AG04450 (cell line): ENCODE results near the gene GPR55. TPM values are rescaled to one million over a fixed set of nuclear protein-coding genes. Genes with fewer than 3 reads are reported as not detected.

ENCODE experiments used
- CTCF ChIA-PET: fragments of 300-600, 350-600 bp; formaldehyde crosslinking; extraction: SDS; loops from one replicate; lab custom pipeline; 2022; ENCODE audit warnings: antibody characterized with exemption, inconsistent platforms; lab: Charles Lee
- POLR2A ChIA-PET: fragments of 350-600 bp; formaldehyde crosslinking; extraction: SDS; loops from one replicate; lab custom pipeline; 2021; ENCODE audit warnings: antibody characterized with exemption, inconsistent platforms; lab: Yijun Ruan, JAX
- DNase-seq: peaks from one replicate; pipeline ENCODE4 v3.0.0-alpha.2; 2011; ENCODE audit warnings: low read depth, low spot score
- H3K27ac ChIP-seq: one replicate; pipeline ENCODE4 v1.5.1; 2012; ENCODE audit warnings: low read depth, low read length, control low read depth
- H3K27me3 ChIP-seq: one replicate; pipeline ENCODE4 v1.6.0; 2012; ENCODE audit warnings: low read length; ENCODE audit not compliant: control insufficient read depth, insufficient read depth
- H3K4me3 ChIP-seq: 2 replicates; pipeline ENCODE4 v1.5.1; 2011; ENCODE audit warnings: mild to moderate bottlenecking, low read depth, low read length, control low read depth
- H3K9me3 ChIP-seq: 2 replicates; pipeline ENCODE4 v1.5.1; 2012; ENCODE audit warnings: low read length; ENCODE audit not compliant: control insufficient read depth, insufficient read depth
- CTCF ChIP-seq: IDR thresholded peaks from 2 replicates; pipeline ENCODE4 v1.5.1; 2011; ENCODE audit warnings: low read depth, low read length, control low read depth, inconsistent platforms
- polyA plus RNA-seq: library from polyadenylated mRNA; depleted of rRNA; stranded (reverse); fragments of >200 nt; gene quantifications from 2 replicates; pipeline ENCODE4 v1.2.3, GENCODE V29; 2011

The GPR55 gene
- polyA plus RNA-seq, 1 experiment: not detected

GRCh38 chr2:230913406-230914143 lies 11.5 kb downstream of the GPR55 start:
- Histone ChIP-seq H3K27ac (no peak overlapping the region), H3K9me3 (peaks cover 4% of the 10 kb centered on the region; the same call in 1 of the 2 replicates), H3K27me3 (peaks cover 18% of the 10 kb centered on the region), H3K4me3 (no peak overlapping the region)
- no peak for DNase-seq
- ChIA-PET CTCF (interaction anchor here (1.7 to 3.2 kb wide), 4 partner anchors 10 to 89 kb away, joined by 4 to 15 read pairs (median 10); no protein-coding TSS in a partner anchor), POLR2A (no interaction called here)
- peak; percentile 33 for TF ChIP-seq CTCF

GRCh38 chr2:230912724-230913123 lies 12.3 kb downstream of the GPR55 start:
- CTCF ChIA-PET: interaction anchor here (0.6 to 3.2 kb wide), 5 partner anchors 9 to 88 kb away, joined by 3 to 15 read pairs (median 7); no protein-coding TSS in a partner anchor

GRCh38 chr2:230912046-230912445 lies 13.0 kb downstream of the GPR55 start:
- ChIA-PET POLR2A (no interaction called here), CTCF (interaction anchor here (1.7 to 3.2 kb wide), 4 partner anchors 8 to 88 kb away, joined by 4 to 15 read pairs (median 10); no protein-coding TSS in a partner anchor)
- Histone ChIP-seq H3K9me3 (peaks cover 4% of the 10 kb centered on the region), H3K4me3 (no peak overlapping the region), H3K27me3 (peaks cover 12% of the 10 kb centered on the region), H3K27ac (no peak overlapping the region)
- DNase-seq: no peak
- TF ChIP-seq CTCF: no peak

More at GRCh38 chr2:230912724-230913123, 12.3 kb downstream of the GPR55 start:
- Histone ChIP-seq H3K9me3 (peaks cover 4% of the 10 kb centered on the region; the same call in 1 of the 2 replicates), H3K27ac (no peak overlapping the region), H3K4me3 (no peak overlapping the region), H3K27me3 (peaks cover 15% of the 10 kb centered on the region)
- POLR2A ChIA-PET: no interaction called here
- TF ChIP-seq CTCF: no peak
- no peak for DNase-seq

GRCh38 chr2:230910546-230911177 lies 14.4 kb downstream of the GPR55 start:
- ChIA-PET POLR2A (no interaction called here), CTCF (interaction anchor here (0.7 kb wide), 1 partner anchor 8 kb away, joined by 3 read pairs; no protein-coding TSS in a partner anchor)
- Histone ChIP-seq H3K9me3 (peaks cover 4% of the 10 kb centered on the region), H3K27me3 (peaks cover 8% of the 10 kb centered on the region), H3K27ac (no peak overlapping the region), H3K4me3 (no peak overlapping the region)
- TF ChIP-seq CTCF: no peak
- no peak for DNase-seq
